Astrocyte of the cerebellum (primary cell): ENCODE data around the gene GSDME.

Source experiments
- DNase-seq: peaks from one replicate; pipeline ENCODE4 v3.0.0-alpha.2; 2011; ENCODE audit warnings: low read depth
- H3K4me3 ChIP-seq: 2 replicates; pipeline ENCODE4 v1.5.1; 2011; ENCODE audit warnings: mild to moderate bottlenecking, low read depth, low read length, moderate library complexity
- CTCF ChIP-seq: IDR thresholded peaks from 2 replicates; pipeline ENCODE4 v1.5.1; 2012; ENCODE audit warnings: low read length, low read depth, moderate library complexity, mild to moderate bottlenecking; ENCODE audit errors: missing control alignments
- in situ Hi-C: cut with HindIII; loops from 2 replicates; pipeline ENCODE4 v1.10.0; 2017; ENCODE audit warnings: low sequenced_read_pairs

GSDME gene

GRCh38 chr7:24715171-24715570 is 42.1 kb downstream of the GSDME start:
- TF ChIP-seq CTCF, result no peak
- H3K4me3 ChIP-seq, result no peak overlapping the region
- no peak for DNase-seq
- in situ Hi-C loops, result no loop called here

GRCh38 chr7:24714676-24715010 is 42.6 kb downstream of the GSDME start:
- no peak for TF ChIP-seq CTCF
- in situ Hi-C loops, result no loop called here
- no peak overlapping the region for H3K4me3 ChIP-seq
- no peak for DNase-seq

- no peak for TF ChIP-seq CTCF
- in situ Hi-C loops, result no loop called here
- DNase-seq, result no peak
- no peak overlapping the region for H3K4me3 ChIP-seq
These were observed 43.2 kb downstream of the GSDME start for GRCh38 chr7:24713850-24714675.

GRCh38 chr7:24713039-24713793 is 44.0 kb downstream of the GSDME start:
- in situ Hi-C loops, result no loop called here
- DNase-seq, result no peak
- H3K4me3 ChIP-seq, result no peak overlapping the region
- TF ChIP-seq CTCF, result no peak

- no peak for DNase-seq
- H3K4me3 ChIP-seq, result no peak overlapping the region
- in situ Hi-C loops, result no loop called here
- no peak for TF ChIP-seq CTCF
These were observed 47.5 kb downstream of the GSDME start for GRCh38 chr7:24709585-24710360.

- no peak for TF ChIP-seq CTCF
These were observed 48.2 kb downstream of the GSDME start for GRCh38 chr7:24709051-24709450.

More at GRCh38 chr7:24709051-24709450, 48.2 kb downstream of the GSDME start:
- DNase-seq, result no peak
- no peak overlapping the region for H3K4me3 ChIP-seq
- in situ Hi-C loops, result no loop called here
